AG09319 (cell line): ENCODE results near the gene NOL4L.

Experiments
- DNase-seq: peaks from one replicate; pipeline ENCODE4 v3.0.0-alpha.2; 2010; ENCODE audit warnings: low read depth; ENCODE audit errors: extremely low read depth
- TF ChIP-seq, protein P1 (sequence below): IDR thresholded peaks from 2 replicates; pipeline ENCODE4 v1.5.1; 2011; ENCODE audit warnings: low read depth, mild to moderate bottlenecking, inconsistent platforms, low read length, moderate library complexity

Gene NOL4L

GRCh38 chr20:32536851-32537656 is 48.1 kb downstream of the NOL4L start:
- TF ChIP-seq, protein P1, sequence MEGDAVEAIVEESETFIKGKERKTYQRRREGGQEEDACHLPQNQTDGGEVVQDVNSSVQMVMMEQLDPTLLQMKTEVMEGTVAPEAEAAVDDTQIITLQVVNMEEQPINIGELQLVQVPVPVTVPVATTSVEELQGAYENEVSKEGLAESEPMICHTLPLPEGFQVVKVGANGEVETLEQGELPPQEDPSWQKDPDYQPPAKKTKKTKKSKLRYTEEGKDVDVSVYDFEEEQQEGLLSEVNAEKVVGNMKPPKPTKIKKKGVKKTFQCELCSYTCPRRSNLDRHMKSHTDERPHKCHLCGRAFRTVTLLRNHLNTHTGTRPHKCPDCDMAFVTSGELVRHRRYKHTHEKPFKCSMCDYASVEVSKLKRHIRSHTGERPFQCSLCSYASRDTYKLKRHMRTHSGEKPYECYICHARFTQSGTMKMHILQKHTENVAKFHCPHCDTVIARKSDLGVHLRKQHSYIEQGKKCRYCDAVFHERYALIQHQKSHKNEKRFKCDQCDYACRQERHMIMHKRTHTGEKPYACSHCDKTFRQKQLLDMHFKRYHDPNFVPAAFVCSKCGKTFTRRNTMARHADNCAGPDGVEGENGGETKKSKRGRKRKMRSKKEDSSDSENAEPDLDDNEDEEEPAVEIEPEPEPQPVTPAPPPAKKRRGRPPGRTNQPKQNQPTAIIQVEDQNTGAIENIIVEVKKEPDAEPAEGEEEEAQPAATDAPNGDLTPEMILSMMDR: no peak

GRCh38 chr20:32535953-32536823 is 48.9 kb downstream of the NOL4L start:
- DNase-seq: no peak
- TF ChIP-seq, protein P1: no peak

More at GRCh38 chr20:32536851-32537656, 48.1 kb downstream of the NOL4L start:
- DNase-seq: no peak

GRCh38 chr20:32535316-32535952 is 49.7 kb downstream of the NOL4L start:
- no peak for DNase-seq
- TF ChIP-seq, protein P1: no peak

DNA sequence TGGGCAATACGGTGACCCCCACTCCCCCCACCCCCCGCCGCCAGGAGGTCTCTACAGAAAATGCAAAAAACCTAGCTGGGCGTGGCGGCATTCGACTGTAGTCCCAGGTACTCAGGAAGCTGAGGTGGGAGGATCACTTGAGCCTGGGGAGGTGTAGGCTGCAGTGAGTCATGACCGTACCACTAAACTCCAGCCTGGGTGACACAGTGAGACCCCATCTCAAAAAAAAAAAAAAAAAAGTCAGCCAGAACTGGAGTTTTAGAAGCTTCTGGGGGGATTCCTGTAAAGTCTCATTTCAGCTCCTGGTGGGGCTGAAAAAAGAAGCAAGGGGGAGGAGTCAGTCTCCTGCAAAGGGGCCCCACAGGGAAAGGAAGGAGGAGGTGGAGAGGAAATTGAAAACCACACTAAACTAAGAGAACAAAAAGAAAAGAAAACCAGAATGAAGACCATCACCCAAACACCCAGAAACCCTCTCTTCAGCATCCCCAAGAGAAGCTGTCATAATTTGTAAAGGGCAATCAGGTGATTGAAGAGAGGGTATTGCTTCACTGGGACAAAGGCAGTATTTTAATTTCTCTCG is 50.4 kb downstream of the NOL4L start:
- DNase-seq: no peak
- TF ChIP-seq, protein P1: no peak

DNA sequence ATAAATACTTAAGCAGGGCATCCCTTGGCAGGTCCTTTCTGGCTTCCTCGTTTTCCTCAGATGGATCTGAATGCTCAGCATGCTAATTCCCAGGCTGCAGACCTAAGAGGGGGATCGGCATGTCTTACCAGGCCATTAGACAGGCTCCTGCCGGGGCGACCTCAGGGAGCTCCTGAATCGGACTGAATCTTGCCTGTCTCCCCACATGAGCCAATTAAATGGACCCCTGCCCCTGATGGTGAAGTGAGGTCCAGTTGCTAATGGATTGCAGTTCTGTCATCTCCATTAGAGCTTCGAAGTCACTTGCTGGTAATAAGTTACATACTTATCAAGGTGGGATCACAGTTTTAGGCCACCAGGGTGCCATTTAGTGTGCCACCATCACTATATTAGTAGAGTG is 51.4 kb downstream of the NOL4L start:
- TF ChIP-seq, protein P1: no peak
- no peak for DNase-seq

GRCh38 chr20:32532246-32532645 is 52.9 kb downstream of the NOL4L start:
- DNase-seq: no peak
- TF ChIP-seq, protein P1: no peak
